Stimulated activated CD4-positive, alpha-beta T cell treated with anti-CD3 and anti-CD28 coated beads, Interleukin-2, amount 100 ng/mL, for 48 hours (primary cell): ENCODE measurements around the gene ZNF454.

Experiments used
- DNase-seq, 2 donors: peaks; one replicate each; pipeline ENCODE4 v3.0.0-alpha.2; 2020

ZNF454 gene

DNA sequence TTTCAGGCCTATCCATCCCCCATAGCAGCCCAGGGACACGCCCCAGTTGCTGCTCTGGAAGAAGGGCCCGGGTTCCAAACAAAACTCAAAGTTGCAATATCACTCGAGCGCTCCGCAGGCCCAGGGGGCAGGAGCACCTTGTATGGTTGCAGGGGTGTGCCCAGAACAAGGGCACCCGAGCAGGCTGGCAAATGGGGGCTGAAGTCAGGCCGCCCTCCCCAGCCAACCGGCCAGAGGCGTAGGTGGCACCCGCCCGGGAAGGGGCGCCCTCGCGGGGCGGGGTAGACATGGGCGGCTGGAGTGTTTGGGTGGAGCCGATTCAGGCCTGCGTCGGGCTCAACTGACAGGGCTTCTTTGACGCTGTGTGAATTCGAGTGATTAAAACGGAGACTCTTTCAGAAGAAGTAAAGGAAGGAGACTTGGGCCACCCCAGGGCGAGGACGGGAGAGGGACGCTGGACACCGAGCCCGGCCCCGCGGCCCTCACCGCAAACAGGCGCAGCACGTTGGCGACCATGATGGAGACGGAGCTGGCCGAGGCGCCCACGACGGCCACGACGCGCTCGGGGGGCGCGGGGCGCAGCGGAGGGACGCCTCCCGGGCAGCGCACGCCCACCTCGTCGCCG lies 53.1 kb downstream of the ZNF454 start:
- no peak for DNase-seq

- no peak for DNase-seq
Observed at GRCh38 chr5:178994580-178995340, 53.8 kb downstream of the ZNF454 start, which contains the start of gene GRM6. Gene GRM6 (minus strand): TSS chr5:178995320. CDS start chr5:178994944, 376 bp downstream.

DNA sequence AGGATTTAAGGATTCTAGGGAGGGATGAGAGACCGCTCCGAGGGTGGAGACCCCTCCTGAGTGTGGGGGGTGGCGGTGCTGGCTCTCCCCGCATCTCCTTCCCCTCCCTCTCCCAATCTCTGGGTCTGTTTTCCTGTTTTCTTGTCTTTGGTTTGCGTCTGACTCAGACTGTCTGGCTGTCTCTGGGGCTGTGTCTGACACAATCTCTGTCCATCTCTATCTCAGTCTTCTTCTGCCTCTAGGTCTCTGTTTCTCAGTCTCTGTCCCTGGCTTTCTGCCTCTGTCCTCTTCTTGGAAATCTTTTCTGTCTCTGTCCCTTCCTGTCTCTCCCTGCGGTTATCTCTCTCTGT lies 54.3 kb downstream of the ZNF454 start:
- DNase-seq = no peak

DNA sequence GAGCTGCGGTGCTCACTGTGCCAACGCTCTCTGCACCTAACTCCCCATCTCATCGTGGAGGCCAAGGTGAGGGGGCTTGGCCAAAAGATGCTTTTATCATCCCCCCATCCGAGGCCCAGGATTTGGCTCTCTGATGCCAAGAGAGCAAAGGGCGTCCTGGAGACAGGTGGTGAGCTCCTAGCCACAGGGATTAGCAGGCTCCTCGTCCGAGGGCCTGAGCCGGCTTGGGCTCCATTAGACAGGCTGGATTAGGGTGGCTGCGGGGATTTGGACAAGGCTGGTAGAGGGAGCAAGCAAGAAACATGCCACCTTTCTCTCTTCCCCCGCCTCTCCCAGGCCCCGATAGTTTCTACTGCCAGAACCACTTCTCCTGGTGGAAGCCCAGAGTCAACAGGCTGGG lies 55.2 kb downstream of the ZNF454 start:
- DNase-seq = no peak

GRCh38 chr5:178997191-178997590 lies 56.2 kb downstream of the ZNF454 start:
- DNase-seq = no peak

DNA sequence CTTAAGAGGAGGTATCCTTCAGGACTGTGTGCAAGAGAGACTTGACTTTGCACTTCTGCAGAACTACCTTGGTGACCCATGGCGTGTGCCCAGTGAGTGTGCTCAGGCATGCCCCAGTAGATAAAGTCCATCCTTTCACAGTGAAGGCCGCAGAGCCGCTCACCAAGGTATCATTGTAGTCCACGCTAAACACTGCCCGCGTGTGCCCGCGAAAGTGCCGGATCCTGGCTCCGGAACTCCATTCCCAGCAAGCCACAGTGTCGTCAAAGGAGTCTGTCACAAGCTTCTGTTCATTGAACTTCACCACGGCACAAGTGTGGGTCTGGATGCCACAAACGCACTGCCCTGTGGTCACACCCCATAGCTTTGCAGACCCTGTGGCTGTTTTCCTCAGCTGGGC lies 57.4 kb downstream of the ZNF454 start:
- no peak for DNase-seq

GRCh38 chr5:179006564-179006963 lies 65.6 kb downstream of the ZNF454 start:
- DNase-seq = no peak

DNA sequence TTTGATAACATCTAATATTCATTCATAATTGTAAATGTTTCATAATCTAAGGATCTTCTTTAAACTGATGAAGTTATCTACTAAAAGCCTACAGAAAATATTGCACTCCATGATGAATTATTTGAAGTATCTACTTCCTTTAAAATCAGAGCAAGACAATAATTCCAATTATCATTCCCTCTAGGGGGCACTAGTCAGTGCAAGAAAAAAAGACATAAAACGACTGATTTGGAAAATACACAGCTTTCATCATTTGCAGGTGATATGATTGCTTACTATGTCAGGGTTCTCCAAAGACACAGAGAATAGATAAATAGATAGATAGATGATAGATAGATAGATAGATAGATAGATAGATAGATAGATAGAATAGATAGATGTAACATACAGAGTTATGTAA lies 67.7 kb downstream of the ZNF454 start:
- DNase-seq = no peak
